GM23248 (cell line): ENCODE data around the gene CHPT1. TPM values are rescaled to one million over a fixed set of nuclear protein-coding genes. Genes with fewer than 3 reads are reported as not detected.

Experiments used
- DNase-seq: peaks from one replicate; pipeline ENCODE4 v3.0.0-alpha.2; 2015
- H2AFZ ChIP-seq: fragments of 200-600 bp; sonication (generic); 2 replicates; pipeline ENCODE4 v1.6.1; 2016; ENCODE audit warnings: antibody characterized with exemption
- H3F3A ChIP-seq: fragments of 200-600 bp; sonication (generic); 2 replicates; pipeline ENCODE4 v1.6.1; 2016; ENCODE audit warnings: mild to moderate bottlenecking, antibody characterized with exemption, mixed run types; ENCODE audit not compliant: insufficient read depth
- H3K27ac ChIP-seq: fragments of 200-600 bp; sonication (generic); 2 replicates; pipeline ENCODE4 v1.5.1; 2016; ENCODE audit warnings: mild to moderate bottlenecking
- H3K27me3 ChIP-seq: fragments of 200-600 bp; sonication (generic); replicated peaks from 2 replicates; pipeline ENCODE4 v1.6.1; 2016; ENCODE audit warnings: mild to moderate bottlenecking; ENCODE audit not compliant: insufficient read depth
- H3K36me3 ChIP-seq: fragments of 200-600 bp; sonication (generic); 2 replicates; pipeline ENCODE4 v1.6.1; 2016; ENCODE audit warnings: low read depth, mild to moderate bottlenecking
- H3K4me1 ChIP-seq: fragments of 200-600 bp; sonication (generic); 2 replicates; pipeline ENCODE4 v1.6.1; 2016; ENCODE audit warnings: mild to moderate bottlenecking; ENCODE audit not compliant: insufficient read depth
- H3K4me2 ChIP-seq: fragments of 200-600 bp; sonication (generic); one replicate; pipeline ENCODE4 v1.6.1; 2016; ENCODE audit warnings: mild to moderate bottlenecking; ENCODE audit not compliant: unreplicated experiment
- H3K4me3 ChIP-seq: fragments of 200-600 bp; sonication (generic); 2 replicates; pipeline ENCODE4 v1.5.1; 2016; ENCODE audit warnings: mild to moderate bottlenecking
- H3K79me2 ChIP-seq: fragments of 200-600 bp; sonication (generic); 2 replicates; pipeline ENCODE4 v1.6.1; 2016; ENCODE audit warnings: mild to moderate bottlenecking; ENCODE audit not compliant: insufficient read depth
- H3K9ac ChIP-seq: fragments of 200-600 bp; sonication (generic); 2 replicates; pipeline ENCODE4 v1.6.1; 2016; ENCODE audit warnings: mild to moderate bottlenecking
- H3K9me2 ChIP-seq: fragments of 200-600 bp; sonication (generic); 2 replicates; pipeline ENCODE4 v1.6.1; 2016; ENCODE audit warnings: mixed run types, mild to moderate bottlenecking, moderate library complexity; ENCODE audit not compliant: insufficient read depth
- H3K9me3 ChIP-seq: fragments of 200-600 bp; sonication (generic); one replicate; pipeline ENCODE4 v1.6.1; 2017; ENCODE audit warnings: low read depth
- H4K20me1 ChIP-seq: fragments of 200-600 bp; sonication (generic); 2 replicates; pipeline ENCODE4 v1.6.0; 2016; ENCODE audit not compliant: insufficient read depth
- EZH2 ChIP-seq: fragments of 200-600 bp; sonication (generic); IDR thresholded peaks from 2 replicates; pipeline ENCODE4 v1.6.1; 2018; ENCODE audit warnings: antibody characterized with exemption, mild to moderate bottlenecking; ENCODE audit not compliant: insufficient read depth, poor library complexity, severe bottlenecking
- EZH2phosphoT487 ChIP-seq: fragments of 200-600 bp; sonication (generic); IDR thresholded peaks from 2 replicates; pipeline ENCODE4 v1.6.1; 2018; ENCODE audit warnings: antibody characterized with exemption, moderate library complexity, mild to moderate bottlenecking, low read depth; ENCODE audit not compliant: insufficient read depth
- WGBS, 2 experiments: methylation state at CpG; one replicate each; pipeline ENCODE4 v1.1.6; 2015 to 2017; ENCODE audit warnings: low lambda C conversion rate in 2 of 2, low coverage in 1 of 2; ENCODE audit errors: missing lambda C conversion rate in 2 of 2; 5-methylcytosine and 5-hydroxymethylcytosine counted together
- in situ Hi-C: fragments of 300-500 bp; cut with MboI; formaldehyde crosslinking; loops from 2 replicates; pipeline ENCODE4 v1.15.0; 2020
- polyA plus RNA-seq: library from polyadenylated mRNA; unstranded; fragments of >200 nt; fragmentation: Nextera tagmentation; extraction: Ambion mirVana; gene quantifications from 2 replicates; pipeline ENCODE4 v1.2.1, GENCODE V29; 2016
- total RNA-seq: library from RNA; depleted of rRNA; stranded (reverse); fragments of >200 nt; shearing (Covaris generic); gene quantifications from 2 replicates; pipeline ENCODE4 v1.2.3, GENCODE V29; 2014

The CHPT1 gene
- total and polyA plus RNA-seq, 2 experiments from 2014 or later: 32.6 to 35.4 TPM

- DNase-seq: peak; percentile 8
- no peaks in the 10 kb centered on the region for H4K20me1 ChIP-seq
- no peaks in the 10 kb centered on the region for H3K9me2 ChIP-seq
- H2AFZ ChIP-seq: no peak overlapping the region
- no peak overlapping the region for H3K4me2 ChIP-seq
- H3K36me3 ChIP-seq: no peaks in the 10 kb centered on the region; the same call in 1 of the 2 replicates
- no peaks in the 10 kb centered on the region for H3F3A ChIP-seq
- no peak overlapping the region for H3K9ac ChIP-seq
- H3K4me1 ChIP-seq: no peaks in the 10 kb centered on the region
- no peak for TF ChIP-seq EZH2
- TF ChIP-seq EZH2phosphoT487: no peak
- in situ Hi-C loops: no loop called here
- no peak overlapping the region for H3K27ac ChIP-seq
- H3K4me3 ChIP-seq: no peak overlapping the region
- H3K79me2 ChIP-seq: no peaks in the 10 kb centered on the region
- H3K27me3 ChIP-seq: no peaks in the 10 kb centered on the region
- no peaks in the 10 kb centered on the region for H3K9me3 ChIP-seq
Measured at GRCh38 chr12:101719566-101719965, 22.1 kb downstream of the CHPT1 start.

- H3K9me3 ChIP-seq: no peaks in the 10 kb centered on the region
- H3K36me3 ChIP-seq: no peaks in the 10 kb centered on the region; the same call in 1 of the 2 replicates
- H3K27me3 ChIP-seq: no peaks in the 10 kb centered on the region
- TF ChIP-seq EZH2phosphoT487 (no peak), EZH2 (no peak)
- H3K4me3 ChIP-seq: no peak overlapping the region
- H3K4me2 ChIP-seq: no peak overlapping the region
- in situ Hi-C loops: no loop called here
- no peaks in the 10 kb centered on the region for H3K79me2 ChIP-seq
- no peak overlapping the region for H3K27ac ChIP-seq
- no peak overlapping the region for H2AFZ ChIP-seq
- no peak overlapping the region for H3K9ac ChIP-seq
- H3K9me2 ChIP-seq: no peaks in the 10 kb centered on the region
- no peaks in the 10 kb centered on the region for H3F3A ChIP-seq
- DNase-seq: no peak
- no peaks in the 10 kb centered on the region for H3K4me1 ChIP-seq
- H4K20me1 ChIP-seq: no peaks in the 10 kb centered on the region
Measured at GRCh38 chr12:101720118-101720517, 22.7 kb downstream of the CHPT1 start.

GRCh38 chr12:101722392-101722791 is 25.0 kb downstream of the CHPT1 start:
- TF ChIP-seq EZH2 (no peak), EZH2phosphoT487 (no peak)
- Histone ChIP-seq H3K79me2 (no peaks in the 10 kb centered on the region), H3F3A (no peaks in the 10 kb centered on the region), H3K4me1 (no peaks in the 10 kb centered on the region), H3K27ac (no peak overlapping the region), H4K20me1 (no peaks in the 10 kb centered on the region), H3K27me3 (no peaks in the 10 kb centered on the region), H3K4me2 (no peak overlapping the region), H3K9me2 (no peaks in the 10 kb centered on the region), H3K4me3 (no peak overlapping the region), H3K36me3 (peaks cover 8% of the 10 kb centered on the region; the same call in 1 of the 2 replicates), H3K9ac (no peak overlapping the region), H3K9me3 (no peaks in the 10 kb centered on the region), H2AFZ (no peak overlapping the region)
- DNase-seq: no peak
- in situ Hi-C loops: no loop called here
- WGBS, 2 experiments: 96% methylated on average over 4 of the region's 4 CpGs

GRCh38 chr12:101727098-101727497 is 29.7 kb downstream of the CHPT1 start:
- Histone ChIP-seq H3K27me3 (no peaks in the 10 kb centered on the region), H3K4me1 (no peaks in the 10 kb centered on the region), H3K9me3 (no peaks in the 10 kb centered on the region), H3F3A (no peaks in the 10 kb centered on the region), H4K20me1 (no peaks in the 10 kb centered on the region), H3K9me2 (no peaks in the 10 kb centered on the region), H3K9ac (no peak overlapping the region), H3K79me2 (no peaks in the 10 kb centered on the region), H3K27ac (no peak overlapping the region), H3K4me2 (no peak overlapping the region), H2AFZ (no peak overlapping the region), H3K36me3 (peaks cover 23% of the 10 kb centered on the region), H3K4me3 (no peak overlapping the region)
- in situ Hi-C loops: no loop called here
- TF ChIP-seq EZH2phosphoT487: no peak
- TF ChIP-seq EZH2: no peak
- no peak for DNase-seq

GRCh38 chr12:101729842-101730241 is 32.4 kb downstream of the CHPT1 start:
- Histone ChIP-seq H4K20me1 (no peaks in the 10 kb centered on the region), H3K4me1 (no peaks in the 10 kb centered on the region), H3K4me2 (no peak overlapping the region), H3K36me3 (peaks cover 32% of the 10 kb centered on the region), H3K9ac (no peak overlapping the region), H3K27ac (no peak overlapping the region), H3K4me3 (no peak overlapping the region), H3K9me3 (no peaks in the 10 kb centered on the region), H3K9me2 (no peaks in the 10 kb centered on the region), H2AFZ (no peak overlapping the region), H3K27me3 (no peaks in the 10 kb centered on the region), H3K79me2 (no peaks in the 10 kb centered on the region), H3F3A (no peaks in the 10 kb centered on the region)
- DNase-seq: no peak
- in situ Hi-C loops: no loop called here
- TF ChIP-seq EZH2: no peak
